HEK293T (cell line): Measurements from ENCODE around the gene PSPN.

Experiments used
- ARNT ChIP-seq: fragments of 450-650 bp; IDR thresholded peaks from 2 replicates; pipeline ENCODE4 v1.6.1; 2017; ENCODE audit warnings: mild to moderate bottlenecking
- NFRKB ChIP-seq: fragments of 450-650 bp; IDR thresholded peaks from 2 replicates; pipeline ENCODE4 v1.6.1; 2016; ENCODE audit warnings: mild to moderate bottlenecking, moderate library complexity
- TARDBP ChIP-seq: fragments of 450-650 bp; IDR thresholded peaks from 2 replicates; pipeline ENCODE4 v1.6.1; 2016

DNA sequence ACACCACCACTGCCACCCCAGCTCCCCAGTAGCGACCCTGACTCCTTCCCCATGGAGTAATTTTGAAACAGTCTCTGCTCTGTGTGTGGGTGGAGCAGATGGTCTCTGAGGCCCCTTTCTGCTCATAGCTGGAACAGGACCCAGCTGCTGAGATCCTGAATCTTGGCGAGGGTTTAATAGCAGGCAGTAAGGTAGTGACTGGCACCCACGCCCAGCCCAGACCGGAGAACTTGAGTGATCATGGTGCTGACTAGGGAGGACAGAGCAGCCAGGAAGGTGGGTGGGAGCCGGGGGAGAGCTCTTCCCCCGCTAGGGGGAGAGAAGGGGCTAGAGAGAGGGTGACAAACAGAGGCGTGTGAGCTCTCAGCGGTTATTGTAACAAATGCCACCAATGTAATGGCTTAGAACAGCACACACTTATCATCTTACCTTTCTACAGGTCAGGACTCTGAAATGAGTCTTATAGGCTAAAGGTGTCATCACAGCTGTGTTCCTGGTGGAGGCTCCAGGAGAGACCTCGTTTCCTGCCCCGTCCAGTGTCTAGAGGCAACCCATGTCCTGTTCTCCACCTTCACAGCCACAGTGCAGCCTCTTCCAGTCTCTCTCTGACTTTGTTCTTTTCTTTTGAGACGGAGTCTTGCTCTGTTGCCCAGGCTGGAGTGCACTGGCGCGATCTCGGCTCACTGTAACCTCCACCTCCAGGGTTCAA lies 35.1 kb downstream of the PSPN start:
- TF ChIP-seq TARDBP (no peak), ARNT (no peak), NFRKB (no peak)
